ENCODE measurements around the gene DNAAF3. TPM values are rescaled to one million over a fixed set of nuclear protein-coding genes. Genes with fewer than 3 reads are reported as not detected.
"Not testable (repeated sequence)": the region's sequence is repeated elsewhere in the genome, so short reads cannot be mapped to it uniquely, and the experiment has no call there.

The DNAAF3 gene
- not detected for total RNA-seq

DNA sequence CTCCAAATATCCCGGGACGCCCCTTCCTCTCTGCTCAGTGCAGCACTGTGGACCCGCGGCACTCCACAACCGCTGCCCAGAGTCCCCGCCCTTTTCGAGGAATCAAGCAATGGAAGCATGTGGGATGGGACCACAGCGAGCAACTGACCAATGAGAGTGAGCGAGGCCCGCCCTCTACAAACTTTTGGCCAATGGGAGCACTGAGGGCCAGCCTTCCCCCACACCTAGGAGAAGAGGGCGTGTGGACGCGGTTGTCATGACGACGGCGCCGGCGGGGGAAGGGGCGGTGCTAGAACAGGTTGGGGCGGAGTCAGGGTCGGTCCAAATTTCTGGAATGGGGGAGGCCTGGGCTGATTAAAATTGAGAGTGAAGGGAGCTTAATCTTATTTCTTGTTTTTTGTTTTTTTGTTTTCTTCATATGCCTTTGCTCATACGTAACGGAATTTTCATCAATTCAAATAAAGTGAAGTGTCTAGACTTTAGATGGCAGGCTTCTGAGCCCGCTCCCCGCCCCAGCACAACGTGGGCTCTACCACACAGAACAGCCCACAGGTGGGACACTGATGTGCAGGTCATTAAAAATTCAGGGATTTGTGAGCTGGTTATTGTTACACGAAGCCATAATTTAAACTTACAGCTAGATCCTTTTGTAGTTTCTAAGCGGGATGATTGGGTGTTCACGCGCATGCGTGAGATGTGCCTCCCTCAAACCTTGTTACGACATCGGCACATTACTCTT is at the start of gene DNAAF3:
Gene DNAAF3, minus strand, starts transcription at position 84 of the 739 bp plus-strand sequence. CDS start 200 bp downstream, outside the sequence.
- ATAC-seq (peak; percentile 93 to 97), DNase-seq (ENCODE audit: low spot score) (peak; percentile 76)
- H3K4me3 Mint-ChIP-seq = peak within 1 kb of the TSS; percentile 75
- peak within 1 kb of the TSS in 1 of 2 donors; percentile 52 for H3K27ac Mint-ChIP-seq
- H3K27me3 Mint-ChIP-seq = peaks cover 30 to 37% of the 10 kb centered on the region in 2 donors
- peaks cover 10 to 11% of the 10 kb centered on the region in 2 donors for H3K4me1 Mint-ChIP-seq (ENCODE audit: low read depth in 2 of 2)
- peaks cover 5% of the 10 kb centered on the region for H3K36me3 Mint-ChIP-seq
- no peaks in the 10 kb centered on the region for H3K9me3 Mint-ChIP-seq

DNA sequence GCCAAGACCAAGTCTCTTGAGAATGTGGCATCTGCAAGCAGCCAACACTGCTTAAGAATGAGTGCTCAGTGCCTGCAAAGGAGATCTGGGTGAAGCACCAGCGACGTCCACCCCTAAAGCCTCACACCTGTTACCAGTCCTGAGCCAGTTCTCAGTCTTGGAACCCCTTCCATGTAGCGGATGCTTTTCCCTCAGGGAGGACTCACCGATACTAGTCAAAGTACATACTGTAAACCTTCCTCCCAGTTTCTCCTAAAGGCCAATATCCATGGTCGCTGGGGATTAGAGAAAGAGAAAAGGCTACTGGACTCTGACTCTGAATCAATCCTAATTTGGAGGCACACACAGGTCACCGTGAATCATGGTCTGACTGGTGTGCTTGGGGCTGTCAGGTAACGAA is 47.1 kb upstream of the DNAAF3 start:
- no peak overlapping the region for H3K27ac Mint-ChIP-seq
- H3K4me1 Mint-ChIP-seq (ENCODE audit: low read depth in 2 of 2) = peaks cover 11 to 19% of the 10 kb centered on the region in 2 donors
- H3K27me3 Mint-ChIP-seq = peaks cover 7 to 21% of the 10 kb centered on the region in 2 donors
- H3K9me3 Mint-ChIP-seq = peaks cover 3% of the 10 kb centered on the region
- H3K4me3 Mint-ChIP-seq = no peak overlapping the region
- no peaks in the 10 kb centered on the region for H3K36me3 Mint-ChIP-seq
- ATAC-seq (no peak), DNase-seq (ENCODE audit: low spot score) (no peak)

DNA sequence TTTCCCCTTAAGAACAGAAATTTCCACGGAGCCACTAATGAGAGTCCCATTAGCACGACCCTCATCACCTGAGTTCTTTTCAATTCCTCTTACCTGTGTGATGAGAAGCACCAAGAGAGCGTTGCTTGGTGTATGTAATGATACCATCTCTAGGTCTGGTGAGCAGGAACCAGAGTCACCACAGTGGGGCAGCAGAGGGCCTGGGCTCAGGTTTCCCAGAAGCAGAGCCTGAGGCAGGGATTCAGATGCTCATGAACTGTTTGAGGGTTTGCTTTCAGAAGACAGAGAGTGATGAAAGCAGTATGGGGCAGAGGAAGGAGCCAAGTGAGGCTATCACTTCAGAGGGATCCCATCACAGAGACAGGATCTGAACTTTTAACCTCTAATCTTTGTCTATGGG is 46.0 kb upstream of the DNAAF3 start:
- ATAC-seq = peak; percentile 63 to 71
- Mint-ChIP-seq H3K4me3 (no peak overlapping the region), H3K27ac (no peak overlapping the region), H3K27me3 (peaks cover 7 to 21% of the 10 kb centered on the region in 2 donors), H3K36me3 (no peaks in the 10 kb centered on the region), H3K9me3 (peaks cover 3% of the 10 kb centered on the region), H3K4me1 (ENCODE audit: low read depth in 2 of 2) (peaks cover 11 to 19% of the 10 kb centered on the region in 2 donors)
- peak; percentile 71 for DNase-seq (ENCODE audit: low spot score)

DNA sequence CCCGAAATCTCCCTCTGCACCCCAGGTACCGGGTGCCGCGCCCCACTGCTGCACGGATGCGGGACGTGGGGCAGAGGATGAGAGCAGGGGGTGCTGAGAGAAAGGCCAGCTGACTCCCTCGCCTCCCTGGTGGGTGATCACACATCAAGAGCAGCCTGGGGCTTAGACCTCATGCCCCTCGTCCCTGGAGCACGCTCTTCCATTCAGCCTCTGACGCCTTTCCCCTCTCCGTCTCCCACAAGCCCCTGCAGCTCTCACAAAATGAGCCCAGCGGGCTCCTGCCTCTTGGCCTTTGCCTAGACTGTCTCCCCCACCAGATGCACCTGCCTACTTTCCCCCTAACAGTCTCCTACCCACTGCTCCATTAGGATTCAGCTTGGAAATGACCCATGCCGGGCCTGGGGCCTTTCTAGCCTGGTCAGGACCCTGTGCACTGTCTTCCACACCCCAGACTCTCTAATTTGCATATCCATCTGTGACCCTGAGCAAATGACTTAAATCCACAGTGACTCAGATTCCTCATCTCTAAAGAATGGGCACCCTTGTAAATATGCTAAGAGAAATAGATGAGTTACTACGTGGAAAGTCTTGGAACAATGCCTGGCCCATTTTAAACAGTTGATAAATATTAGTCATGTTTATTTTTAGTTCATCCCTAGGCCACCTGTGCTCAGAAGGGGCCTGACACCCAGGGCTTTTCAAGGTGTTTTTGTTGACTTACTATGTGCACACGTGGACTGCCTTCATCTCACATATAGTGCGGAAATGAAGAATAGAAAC is 43.5 kb upstream of the DNAAF3 start:
- H3K4me1 Mint-ChIP-seq (ENCODE audit: low read depth in 2 of 2) = peaks cover 5 to 13% of the 10 kb centered on the region in 2 donors
- peak overlapping the region in 1 of 2 donors; percentile 19 for H3K27ac Mint-ChIP-seq
- H3K4me3 Mint-ChIP-seq = no peak overlapping the region
- peaks cover 5 to 17% of the 10 kb centered on the region in 2 donors for H3K27me3 Mint-ChIP-seq
- peaks cover 3% of the 10 kb centered on the region for H3K9me3 Mint-ChIP-seq
- no peaks in the 10 kb centered on the region for H3K36me3 Mint-ChIP-seq
- ATAC-seq = no peak
- no peak for DNase-seq (ENCODE audit: low spot score)

DNA sequence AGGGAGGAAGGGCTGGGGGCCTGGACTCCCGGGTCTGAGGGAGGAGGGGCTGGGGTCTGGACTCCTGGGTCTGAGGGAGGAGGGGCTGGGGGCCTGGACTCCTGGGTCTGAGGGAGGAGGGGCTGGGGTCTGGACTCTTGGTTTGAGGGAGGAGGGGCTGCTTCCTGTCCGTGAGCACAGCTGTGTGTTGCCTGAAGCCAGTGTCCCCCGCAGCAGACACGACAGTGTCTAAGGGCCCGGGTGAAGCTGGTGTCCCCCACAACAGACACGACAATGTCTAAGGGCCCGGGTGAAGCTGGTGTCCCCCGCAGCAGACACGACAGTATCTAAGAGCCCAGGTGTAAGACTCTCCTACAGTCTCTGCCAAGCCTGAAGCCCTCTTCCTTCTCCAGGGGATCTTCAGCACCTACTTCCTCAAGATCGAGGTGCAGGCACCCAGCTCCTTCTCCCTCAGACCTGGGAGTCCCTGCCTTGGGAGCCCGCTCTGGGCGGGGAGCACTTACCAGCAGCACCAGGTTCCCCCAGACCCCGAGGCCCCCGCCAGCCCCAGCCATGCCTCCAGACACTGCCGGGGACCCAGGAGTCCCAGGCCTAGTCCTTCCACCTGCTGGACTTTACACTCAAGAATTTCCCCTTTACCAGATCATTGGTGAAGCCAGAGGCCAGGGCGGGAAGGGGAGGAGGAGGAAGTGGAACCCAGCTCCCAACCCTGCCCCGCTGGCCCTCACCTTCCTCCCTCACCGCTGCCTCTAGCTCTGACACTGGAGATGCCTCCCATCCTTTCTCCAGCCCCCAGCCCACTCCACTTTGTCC is 42.7 kb upstream of the DNAAF3 start, which contains the start of gene PTPRH:
Gene PTPRH, minus strand, starts transcription at position 622 of the 813 bp plus-strand sequence. Its CDS starts 68 bp downstream, at position 554.
- Mint-ChIP-seq H3K4me3 (no peak within 1 kb of the TSS), H3K36me3 (no peaks in the 10 kb centered on the region), H3K4me1 (ENCODE audit: low read depth in 2 of 2) (peaks cover 5 to 11% of the 10 kb centered on the region in 2 donors), H3K27ac (peak within 1 kb of the TSS in 1 of 2 donors; percentile 19), H3K9me3 (peaks cover 3% of the 10 kb centered on the region), H3K27me3 (peaks cover 5 to 20% of the 10 kb centered on the region in 2 donors)
- no peak for ATAC-seq
- DNase-seq (ENCODE audit: low spot score) = no peak

DNA sequence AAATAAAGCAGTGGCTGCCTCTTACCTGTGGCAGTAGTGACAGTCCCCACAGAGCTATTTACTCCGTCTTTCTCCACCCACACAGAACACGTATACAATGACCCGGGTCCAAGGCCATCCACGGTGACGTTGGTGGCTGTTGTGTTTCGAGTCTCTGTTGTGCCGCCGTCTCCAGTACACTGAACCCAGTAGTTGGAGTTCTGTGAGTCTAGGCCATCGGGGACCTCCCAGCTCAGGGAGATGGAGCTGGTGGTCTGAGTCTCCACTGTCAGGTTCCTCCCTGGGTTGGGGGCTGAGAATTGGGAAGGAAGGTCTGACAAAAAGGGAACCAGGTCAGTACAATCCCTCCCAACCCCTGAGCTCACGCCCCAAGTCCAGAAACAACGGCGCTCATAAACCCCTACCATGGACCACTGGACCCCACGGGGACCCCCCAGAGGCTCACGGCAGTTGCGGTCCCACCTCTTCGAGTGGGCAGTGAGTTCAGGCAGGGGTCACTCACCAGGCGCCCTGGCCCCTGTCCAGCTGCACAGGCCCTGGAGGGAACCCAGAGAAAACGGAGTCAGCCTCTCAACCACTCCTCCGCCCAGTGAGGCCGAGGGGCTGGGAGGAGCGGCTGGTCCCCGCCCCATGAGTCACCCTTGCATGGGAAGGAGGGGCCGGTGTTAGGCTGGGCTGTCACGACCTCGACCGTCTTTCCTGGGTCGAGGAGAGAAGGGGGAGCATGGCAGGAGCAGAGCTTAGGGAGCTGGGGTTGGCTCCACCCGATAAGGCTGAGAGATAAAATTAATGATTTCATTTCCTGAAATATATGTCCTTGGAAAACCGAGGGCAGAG is 40.5 kb upstream of the DNAAF3 start:
- peak overlapping the region in 1 of 2 donors; percentile 10 for H3K27ac Mint-ChIP-seq
- H3K36me3 Mint-ChIP-seq = no peaks in the 10 kb centered on the region
- no peaks in the 10 kb centered on the region for H3K9me3 Mint-ChIP-seq
- DNase-seq (ENCODE audit: low spot score) (peak; percentile 72), ATAC-seq (peak; percentile 82 to 88)
- H3K4me3 Mint-ChIP-seq = peak overlapping the region; percentile 58
- H3K4me1 Mint-ChIP-seq (ENCODE audit: low read depth in 2 of 2) = peaks cover 5 to 8% of the 10 kb centered on the region in 2 donors
- peaks cover 5 to 15% of the 10 kb centered on the region in 2 donors for H3K27me3 Mint-ChIP-seq

DNA sequence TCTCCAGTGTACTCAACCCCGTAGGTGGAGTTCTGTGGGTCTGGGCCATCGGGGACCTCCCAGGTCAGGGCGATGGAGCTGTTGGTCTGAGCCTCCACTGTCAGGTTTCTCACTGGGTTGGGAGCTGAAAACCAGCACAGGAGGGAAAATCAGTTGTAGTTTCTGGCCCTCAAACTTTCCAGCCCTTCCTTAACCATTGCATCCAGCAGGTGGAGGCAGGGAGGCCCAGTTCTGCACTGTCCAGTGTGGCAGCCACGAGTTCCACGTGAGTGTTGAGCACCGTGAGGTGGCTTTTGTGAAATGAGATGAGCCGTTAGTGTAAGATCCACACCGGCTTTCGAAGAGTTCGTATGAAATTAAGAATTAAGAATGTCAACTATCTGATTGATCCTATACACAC is 35.8 kb upstream of the DNAAF3 start:
- not testable (repeated sequence) for ATAC-seq; H3K4me3 Mint-ChIP-seq; H3K4me1 Mint-ChIP-seq (ENCODE audit: low read depth in 2 of 2); H3K9me3 Mint-ChIP-seq; H3K27ac Mint-ChIP-seq; DNase-seq (ENCODE audit: low spot score); H3K36me3 Mint-ChIP-seq
- H3K27me3 Mint-ChIP-seq = peaks cover 16 to 26% of the 10 kb centered on the region in 2 donors

DNA sequence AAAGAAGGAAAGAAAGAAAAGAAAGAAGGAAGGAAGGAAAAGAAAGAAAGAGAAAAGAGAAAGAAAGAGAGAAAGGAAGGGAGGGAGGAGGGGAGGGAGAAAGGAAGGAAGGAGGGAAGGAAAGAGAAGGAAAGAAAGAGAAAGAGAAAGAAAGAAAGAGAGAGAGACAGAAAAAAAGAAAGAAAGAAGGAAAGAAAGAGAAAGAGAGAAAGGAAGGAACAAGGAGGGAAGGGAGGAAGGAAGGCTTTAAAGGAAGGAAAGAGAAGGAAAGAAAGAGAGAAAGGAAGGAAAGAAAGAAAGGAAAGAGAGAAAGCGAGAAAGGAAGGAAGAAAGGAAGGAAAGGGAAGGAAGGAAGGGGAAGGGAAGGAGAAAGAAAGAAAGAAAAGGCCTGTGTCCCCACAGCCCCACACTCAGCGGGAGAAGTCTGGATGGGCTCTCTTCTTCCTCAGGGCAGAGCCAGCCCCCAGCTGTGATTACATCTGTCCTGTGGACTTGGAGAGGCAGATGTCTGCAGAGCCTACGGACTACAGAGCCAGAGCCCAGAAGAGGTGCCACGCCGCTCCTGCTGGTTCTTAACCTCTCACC is 33.3 kb upstream of the DNAAF3 start:
- Mint-ChIP-seq H3K36me3 (no peaks in the 10 kb centered on the region), H3K4me3 (no peak overlapping the region), H3K4me1 (ENCODE audit: low read depth in 2 of 2) (no peaks in the 10 kb centered on the region), H3K27me3 (peaks cover 13 to 21% of the 10 kb centered on the region in 2 donors), H3K9me3 (no peaks in the 10 kb centered on the region), H3K27ac (no peak overlapping the region)
- ATAC-seq (no peak), DNase-seq (ENCODE audit: low spot score) (no peak)

DNA sequence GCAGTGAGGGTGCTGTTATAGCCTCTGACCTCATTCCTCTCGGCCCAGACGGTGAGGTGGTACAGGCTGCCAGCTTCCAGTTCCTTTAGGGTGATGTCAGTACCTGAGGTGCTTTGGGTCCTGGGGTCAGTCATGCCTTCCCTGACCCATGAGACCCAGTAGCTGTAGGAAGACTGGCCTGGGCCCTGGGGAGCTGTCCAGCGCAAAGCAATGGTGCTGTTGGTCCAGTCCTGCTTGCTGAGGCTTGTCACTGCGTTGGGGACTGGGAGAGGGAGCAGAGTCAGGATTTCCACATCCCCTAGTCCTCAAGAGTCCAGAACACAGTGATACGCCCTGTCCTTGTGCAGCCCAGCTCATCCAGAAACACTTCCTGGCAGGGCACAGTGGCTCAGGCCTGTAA is 32.2 kb upstream of the DNAAF3 start:
- no peak for ATAC-seq
- Mint-ChIP-seq H3K9me3 (no peaks in the 10 kb centered on the region), H3K27ac (no peak overlapping the region), H3K27me3 (peaks cover 13 to 16% of the 10 kb centered on the region in 2 donors), H3K4me3 (no peak overlapping the region), H3K36me3 (no peaks in the 10 kb centered on the region), H3K4me1 (ENCODE audit: low read depth in 2 of 2) (no peaks in the 10 kb centered on the region)
- DNase-seq (ENCODE audit: low spot score) = no peak

DNA sequence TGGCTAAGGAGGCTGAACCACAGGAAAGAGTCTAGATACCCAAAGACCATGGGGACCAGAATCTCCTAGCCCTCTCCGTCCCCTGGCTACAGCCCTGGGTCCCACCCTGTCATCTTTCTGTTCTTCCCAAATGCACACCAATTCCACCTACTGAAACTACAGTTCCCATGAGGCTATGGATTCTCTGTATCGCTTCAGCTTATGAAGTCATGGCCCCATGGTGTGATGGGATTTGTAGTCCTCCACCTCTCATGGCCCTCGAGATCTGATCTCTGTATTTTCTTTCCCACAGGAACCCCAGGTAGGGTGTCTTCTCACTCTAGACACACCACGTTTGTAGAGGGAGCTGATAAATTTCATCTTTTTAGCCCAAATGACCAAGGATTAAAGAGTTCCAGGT is 31.1 kb upstream of the DNAAF3 start:
- Mint-ChIP-seq H3K27me3 (peaks cover 13 to 16% of the 10 kb centered on the region in 2 donors), H3K9me3 (no peaks in the 10 kb centered on the region), H3K36me3 (no peaks in the 10 kb centered on the region), H3K4me1 (ENCODE audit: low read depth in 2 of 2) (no peaks in the 10 kb centered on the region), H3K4me3 (no peak overlapping the region), H3K27ac (no peak overlapping the region)
- peak; percentile 42 to 66 for ATAC-seq
- no peak for DNase-seq (ENCODE audit: low spot score)

DNA sequence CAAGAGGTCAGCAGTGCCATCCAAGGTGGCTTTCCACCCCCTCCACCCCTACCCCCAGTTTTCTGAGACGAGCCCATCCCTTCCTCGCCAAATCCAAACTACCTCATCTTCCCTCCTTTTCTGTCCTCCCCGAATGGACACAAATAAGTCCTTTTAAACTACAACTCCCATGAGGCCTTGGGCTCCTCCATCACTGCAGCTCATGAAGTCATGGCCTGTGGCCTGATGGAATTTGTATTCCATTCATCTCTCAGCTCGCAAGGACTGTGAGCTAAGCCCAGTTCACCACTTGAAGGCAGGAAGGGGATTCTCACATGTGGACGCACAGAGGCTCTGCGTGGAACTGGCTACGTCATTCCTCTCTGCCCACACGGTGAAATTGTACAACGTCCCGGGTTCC is 30.4 kb upstream of the DNAAF3 start:
- Mint-ChIP-seq H3K4me3 (no peak overlapping the region), H3K4me1 (ENCODE audit: low read depth in 2 of 2) (no peaks in the 10 kb centered on the region), H3K36me3 (no peaks in the 10 kb centered on the region), H3K9me3 (no peaks in the 10 kb centered on the region), H3K27me3 (peaks cover 13 to 16% of the 10 kb centered on the region in 2 donors), H3K27ac (no peak overlapping the region)
- DNase-seq (ENCODE audit: low spot score) (no peak), ATAC-seq (no peak)

DNA sequence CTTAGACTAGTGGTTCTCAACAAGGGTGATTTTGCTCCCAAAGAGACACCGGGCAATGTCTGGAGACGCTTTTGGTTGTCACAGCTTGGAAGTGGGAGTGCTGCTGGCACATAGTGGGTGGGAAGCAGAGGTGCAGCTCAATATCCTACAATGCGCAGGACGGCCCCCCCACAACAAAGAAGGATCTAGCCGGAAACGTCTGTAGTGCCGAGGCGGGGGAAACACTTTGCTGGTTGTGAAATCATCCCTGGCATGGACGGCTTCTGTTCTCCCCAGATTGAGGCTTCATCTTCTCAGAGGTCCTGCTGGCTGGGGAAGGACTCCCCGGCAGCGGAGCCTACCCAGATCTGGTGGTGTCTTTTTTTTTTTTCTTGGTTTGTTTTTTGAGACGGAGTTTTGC is 27.1 kb upstream of the DNAAF3 start:
- Mint-ChIP-seq H3K27ac (no peak overlapping the region), H3K27me3 (peaks cover 0 to 6% of the 10 kb centered on the region in 2 donors), H3K4me3 (no peak overlapping the region), H3K9me3 (no peaks in the 10 kb centered on the region), H3K4me1 (ENCODE audit: low read depth in 2 of 2) (peaks cover 4 to 6% of the 10 kb centered on the region in 2 donors), H3K36me3 (no peaks in the 10 kb centered on the region)
- ATAC-seq = no peak
- DNase-seq (ENCODE audit: low spot score) = no peak
